ENCODE data around the gene TENT4B.

DNA sequence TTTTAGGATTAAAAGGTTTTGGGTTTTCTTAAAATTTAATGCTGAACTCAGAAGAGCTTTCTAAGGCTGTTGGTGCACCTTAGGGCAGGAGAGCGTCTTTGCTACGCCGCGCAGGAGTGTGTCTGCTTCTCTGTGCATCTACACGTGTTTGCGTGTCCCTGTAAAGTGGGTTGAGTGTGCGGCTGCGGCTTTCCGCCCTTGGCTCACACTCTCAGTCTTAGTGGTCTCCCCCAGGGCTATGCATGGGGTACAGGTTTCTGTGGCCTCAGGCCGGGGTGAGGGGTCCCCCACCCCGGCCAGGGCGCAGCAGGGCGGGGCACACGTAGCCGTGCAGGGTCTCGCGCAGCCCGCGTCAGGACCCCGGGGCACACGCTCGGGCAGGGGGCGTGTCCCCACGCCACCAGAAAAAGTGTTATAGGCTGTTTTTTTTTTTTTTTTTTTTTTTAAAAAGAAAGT, 727 bp upstream of the TENT4B start:
- TF ChIP-seq, protein P1, sequence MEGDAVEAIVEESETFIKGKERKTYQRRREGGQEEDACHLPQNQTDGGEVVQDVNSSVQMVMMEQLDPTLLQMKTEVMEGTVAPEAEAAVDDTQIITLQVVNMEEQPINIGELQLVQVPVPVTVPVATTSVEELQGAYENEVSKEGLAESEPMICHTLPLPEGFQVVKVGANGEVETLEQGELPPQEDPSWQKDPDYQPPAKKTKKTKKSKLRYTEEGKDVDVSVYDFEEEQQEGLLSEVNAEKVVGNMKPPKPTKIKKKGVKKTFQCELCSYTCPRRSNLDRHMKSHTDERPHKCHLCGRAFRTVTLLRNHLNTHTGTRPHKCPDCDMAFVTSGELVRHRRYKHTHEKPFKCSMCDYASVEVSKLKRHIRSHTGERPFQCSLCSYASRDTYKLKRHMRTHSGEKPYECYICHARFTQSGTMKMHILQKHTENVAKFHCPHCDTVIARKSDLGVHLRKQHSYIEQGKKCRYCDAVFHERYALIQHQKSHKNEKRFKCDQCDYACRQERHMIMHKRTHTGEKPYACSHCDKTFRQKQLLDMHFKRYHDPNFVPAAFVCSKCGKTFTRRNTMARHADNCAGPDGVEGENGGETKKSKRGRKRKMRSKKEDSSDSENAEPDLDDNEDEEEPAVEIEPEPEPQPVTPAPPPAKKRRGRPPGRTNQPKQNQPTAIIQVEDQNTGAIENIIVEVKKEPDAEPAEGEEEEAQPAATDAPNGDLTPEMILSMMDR (IDR thresholded peaks at IDR 0.05; ENCODE audit: poor library complexity): no peak
- TF ChIP-seq EZH2 (IDR thresholded peaks at IDR 0.05; ENCODE audit: borderline replicate concordance): no peak

Data from hepatocyte (in vitro differentiated cells).